ENCODE data around the gene CKB. TPM values are rescaled to one million over a fixed set of nuclear protein-coding genes. Genes with fewer than 3 reads are reported as not detected.

CKB gene
- total RNA-seq, 2 experiments from 2014 or later, result 0.82 to 3.0 TPM

DNA sequence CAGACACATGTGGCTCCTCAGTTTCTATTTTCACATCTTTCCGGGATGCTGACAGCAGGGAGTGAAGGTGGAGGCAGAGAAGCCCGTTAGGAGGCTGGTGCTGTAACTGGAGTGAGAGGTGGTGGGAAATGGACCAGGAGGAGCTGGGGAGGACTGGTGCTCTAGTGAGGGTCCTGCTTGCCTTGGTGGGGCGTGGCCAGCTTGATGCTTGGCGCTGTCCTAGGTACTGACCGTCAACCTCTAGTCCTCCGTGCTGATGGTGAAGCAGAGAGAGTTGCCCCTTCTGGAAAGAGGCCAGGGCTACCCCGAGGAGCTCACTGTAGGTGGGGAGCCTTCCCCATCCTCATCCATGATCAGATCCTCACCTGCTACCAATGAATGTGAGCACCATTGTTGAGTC, 7.8 kb upstream of the CKB start:
- intact Hi-C loops (cut with micrococcal nuclease; ENCODE audit: unreplicated experiment), result no loop called here
- H3K36me3 ChIP-seq (ENCODE audit: insufficient read depth, low read length), result peaks cover 33% of the 10 kb centered on the region; the same call in 1 of the 2 replicates
- BruUV-seq (replicated peaks), result no TSS peak
- H3K4me3 ChIP-seq (ENCODE audit: low read depth, low read length, poor library complexity, severe bottlenecking), result peak overlapping the region; percentile 92
- no peak overlapping the region for H3K27ac ChIP-seq (ENCODE audit: low read depth, low read length, poor library complexity, severe bottlenecking)
- DNase-seq (ENCODE audit: low spot score), result no peak
- no peaks in the 10 kb centered on the region for H3K9me3 ChIP-seq (ENCODE audit: low read length)
- H4K20me1 ChIP-seq (ENCODE audit: insufficient read depth, low read length), result no peaks in the 10 kb centered on the region
- H2AFZ ChIP-seq (ENCODE audit: low read length), result no peak overlapping the region
- POLR2A ChIA-PET, result interaction anchor here (0.6 to 1.1 kb wide), 3 partner anchors 31 to 80 kb away, joined by 3 to 4 read pairs (median 4); no protein-coding TSS in a partner anchor
- no peak for TF ChIP-seq EZH2phosphoT487 (IDR thresholded peaks at IDR 0.05; ENCODE audit: borderline replicate concordance, low read depth, low read length)
- TF ChIP-seq, protein P1, sequence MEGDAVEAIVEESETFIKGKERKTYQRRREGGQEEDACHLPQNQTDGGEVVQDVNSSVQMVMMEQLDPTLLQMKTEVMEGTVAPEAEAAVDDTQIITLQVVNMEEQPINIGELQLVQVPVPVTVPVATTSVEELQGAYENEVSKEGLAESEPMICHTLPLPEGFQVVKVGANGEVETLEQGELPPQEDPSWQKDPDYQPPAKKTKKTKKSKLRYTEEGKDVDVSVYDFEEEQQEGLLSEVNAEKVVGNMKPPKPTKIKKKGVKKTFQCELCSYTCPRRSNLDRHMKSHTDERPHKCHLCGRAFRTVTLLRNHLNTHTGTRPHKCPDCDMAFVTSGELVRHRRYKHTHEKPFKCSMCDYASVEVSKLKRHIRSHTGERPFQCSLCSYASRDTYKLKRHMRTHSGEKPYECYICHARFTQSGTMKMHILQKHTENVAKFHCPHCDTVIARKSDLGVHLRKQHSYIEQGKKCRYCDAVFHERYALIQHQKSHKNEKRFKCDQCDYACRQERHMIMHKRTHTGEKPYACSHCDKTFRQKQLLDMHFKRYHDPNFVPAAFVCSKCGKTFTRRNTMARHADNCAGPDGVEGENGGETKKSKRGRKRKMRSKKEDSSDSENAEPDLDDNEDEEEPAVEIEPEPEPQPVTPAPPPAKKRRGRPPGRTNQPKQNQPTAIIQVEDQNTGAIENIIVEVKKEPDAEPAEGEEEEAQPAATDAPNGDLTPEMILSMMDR (conservative IDR thresholded peaks at IDR 0.05; ENCODE audit: low read length), result no peak
- peaks cover 27% of the 10 kb centered on the region for H3K79me2 ChIP-seq (ENCODE audit: insufficient read depth, low read depth, low read length)
- peaks cover 28% of the 10 kb centered on the region for H3K4me1 ChIP-seq (ENCODE audit: insufficient read depth, low read length, poor library complexity, severe bottlenecking)
- CTCF ChIA-PET (ENCODE audit: unreplicated experiment), result no interaction called here
- H3K4me2 ChIP-seq (ENCODE audit: low read length), result peak overlapping the region; percentile 84
- no peaks in the 10 kb centered on the region for H3K9me2 ChIP-seq (ENCODE audit: insufficient read depth, low read length)

DNA sequence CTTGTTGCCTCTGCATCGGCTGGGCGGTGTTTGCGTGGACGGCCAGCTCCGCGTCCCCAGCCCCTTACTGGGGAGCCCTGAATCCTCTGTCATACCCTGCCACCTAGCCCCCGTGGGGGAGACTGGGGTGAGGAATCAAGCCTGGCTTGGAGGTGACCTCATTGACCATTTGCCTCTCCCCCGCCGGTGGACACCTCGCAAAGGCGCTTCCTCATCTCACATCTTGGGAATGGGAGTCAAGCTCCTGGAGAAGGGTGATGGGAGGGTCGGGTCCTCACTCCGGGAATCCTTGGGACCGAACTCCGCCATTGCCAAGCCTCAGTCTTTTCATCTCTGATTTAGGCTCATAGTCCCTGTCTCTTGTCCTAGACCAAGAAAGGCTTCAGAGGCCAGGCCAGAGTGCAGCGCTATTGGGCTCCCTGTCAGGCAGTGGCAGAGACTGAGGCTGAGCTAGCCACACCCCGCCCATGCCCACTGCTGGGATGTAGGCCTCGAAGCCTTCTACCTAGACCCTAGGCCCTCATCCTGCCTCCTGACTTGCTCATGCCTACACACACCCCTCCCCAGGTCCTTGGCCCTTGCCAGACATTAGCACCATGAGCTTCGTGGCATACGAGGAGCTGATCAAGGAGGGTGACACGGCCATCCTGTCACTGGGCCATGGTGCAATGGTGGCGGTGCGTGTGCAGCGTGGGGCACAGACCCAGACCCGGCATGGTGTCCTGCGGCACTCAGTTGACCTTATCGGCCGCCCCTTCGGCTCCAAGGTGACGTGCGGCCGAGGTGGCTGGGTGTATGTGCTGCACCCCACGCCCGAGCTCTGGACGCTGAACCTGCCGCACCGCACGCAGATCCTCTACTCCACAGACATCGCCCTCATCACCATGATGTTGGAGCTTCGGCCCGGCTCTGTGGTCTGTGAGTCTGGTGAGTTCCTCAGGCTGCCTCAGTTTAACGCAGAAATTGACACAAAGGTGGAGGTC, 7.0 kb upstream of the CKB start:
- Histone ChIP-seq H3K4me2 (ENCODE audit: low read length) (peak overlapping the region; percentile 84), H3K79me2 (ENCODE audit: insufficient read depth, low read depth, low read length) (peaks cover 27% of the 10 kb centered on the region), H3K36me3 (ENCODE audit: insufficient read depth, low read length) (peaks cover 27% of the 10 kb centered on the region; the same call in 1 of the 2 replicates), H2AFZ (ENCODE audit: low read length) (no peak overlapping the region; the same call in 1 of the 2 replicates), H3K27ac (ENCODE audit: low read depth, low read length, poor library complexity, severe bottlenecking) (peak overlapping the region; percentile 19), H3K4me1 (ENCODE audit: insufficient read depth, low read length, poor library complexity, severe bottlenecking) (peaks cover 28% of the 10 kb centered on the region), H3K9me3 (ENCODE audit: low read length) (no peaks in the 10 kb centered on the region), H3K4me3 (ENCODE audit: low read depth, low read length, poor library complexity, severe bottlenecking) (peak overlapping the region; percentile 92), H4K20me1 (ENCODE audit: insufficient read depth, low read length) (no peaks in the 10 kb centered on the region), H3K9me2 (ENCODE audit: insufficient read depth, low read length) (no peaks in the 10 kb centered on the region)
- TF ChIP-seq EZH2phosphoT487 (IDR thresholded peaks at IDR 0.05; ENCODE audit: borderline replicate concordance, low read depth, low read length), result no peak
- TF ChIP-seq, protein P1 (conservative IDR thresholded peaks at IDR 0.05; ENCODE audit: low read length), result no peak
- POLR2A ChIA-PET, result interaction anchor here (0.6 to 1.1 kb wide), 2 partner anchors 32 to 63 kb away, joined by 4 read pairs; no protein-coding TSS in a partner anchor
- intact Hi-C loops (cut with micrococcal nuclease; ENCODE audit: unreplicated experiment), result no loop called here
- DNase-seq (ENCODE audit: low spot score), result no peak
- TSS peak; percentile 88 for BruUV-seq (replicated peaks)
- CTCF ChIA-PET (ENCODE audit: unreplicated experiment), result interaction anchor here (0.6 to 1.5 kb wide), 2 partner anchors 11 to 12 kb away, joined by 3 read pairs; no protein-coding TSS in a partner anchor

Data from OCI-LY7 (cell line).